ENCODE data around the gene GNB1. TPM values are rescaled to one million over a fixed set of nuclear protein-coding genes. Genes with fewer than 3 reads are reported as not detected.
"Not testable (repeated sequence)": the region's sequence is repeated elsewhere in the genome, so short reads cannot be mapped to it uniquely, and the experiment has no call there.

Gene GNB1
- total RNA-seq, 1 experiment from 2014 or later: 339 TPM

DNA sequence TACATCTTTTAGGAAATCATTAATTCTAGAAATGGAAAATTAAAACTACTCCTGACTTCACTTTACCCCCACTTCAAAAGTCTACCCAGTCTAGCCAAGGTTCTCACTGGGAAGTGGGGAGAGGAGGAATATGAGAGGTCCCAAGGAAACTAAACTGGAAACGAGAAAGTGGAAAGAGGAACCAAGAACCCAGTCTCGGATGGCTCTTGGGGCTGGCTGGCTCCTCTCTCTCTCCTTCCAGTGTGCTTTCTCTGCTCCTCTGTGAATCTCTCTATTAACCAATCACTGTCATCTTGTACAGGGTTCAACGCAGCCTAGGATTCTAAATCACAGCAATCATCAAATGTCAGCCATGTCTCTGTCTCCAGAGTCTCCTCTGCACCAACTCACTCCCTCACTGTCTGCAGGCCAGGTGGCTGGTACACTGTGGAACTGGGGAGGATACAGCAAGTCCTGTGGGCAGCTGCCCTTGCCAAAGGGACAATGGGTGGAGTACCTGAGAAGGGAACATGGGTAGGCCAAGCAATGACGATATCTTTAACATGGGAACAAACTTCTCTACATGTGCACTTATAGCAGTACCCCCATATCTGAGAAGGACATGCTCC is 33.7 kb downstream of the GNB1 start (continued):
- TF ChIP-seq ZNF512 (CRISPR knock-in tag; IDR thresholded peaks at IDR 0.05; ENCODE audit: borderline replicate concordance) (no peak), HMGXB4 (CRISPR knock-in tag; IDR thresholded peaks at IDR 0.05) (no peak), PRRX2 (CRISPR knock-in tag; IDR thresholded peaks at IDR 0.05) (no peak), IRF1 (CRISPR knock-in tag; IDR thresholded peaks at IDR 0.05) (no peak), TEAD1 (CRISPR knock-in tag; IDR thresholded peaks at IDR 0.05) (no peak)
- TF ChIP-seq, protein P1, sequence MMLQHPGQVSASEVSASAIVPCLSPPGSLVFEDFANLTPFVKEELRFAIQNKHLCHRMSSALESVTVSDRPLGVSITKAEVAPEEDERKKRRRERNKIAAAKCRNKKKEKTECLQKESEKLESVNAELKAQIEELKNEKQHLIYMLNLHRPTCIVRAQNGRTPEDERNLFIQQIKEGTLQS (CRISPR knock-in tag; conservative IDR thresholded peaks at IDR 0.05): no peak
- TF ChIP-seq, protein P2, sequence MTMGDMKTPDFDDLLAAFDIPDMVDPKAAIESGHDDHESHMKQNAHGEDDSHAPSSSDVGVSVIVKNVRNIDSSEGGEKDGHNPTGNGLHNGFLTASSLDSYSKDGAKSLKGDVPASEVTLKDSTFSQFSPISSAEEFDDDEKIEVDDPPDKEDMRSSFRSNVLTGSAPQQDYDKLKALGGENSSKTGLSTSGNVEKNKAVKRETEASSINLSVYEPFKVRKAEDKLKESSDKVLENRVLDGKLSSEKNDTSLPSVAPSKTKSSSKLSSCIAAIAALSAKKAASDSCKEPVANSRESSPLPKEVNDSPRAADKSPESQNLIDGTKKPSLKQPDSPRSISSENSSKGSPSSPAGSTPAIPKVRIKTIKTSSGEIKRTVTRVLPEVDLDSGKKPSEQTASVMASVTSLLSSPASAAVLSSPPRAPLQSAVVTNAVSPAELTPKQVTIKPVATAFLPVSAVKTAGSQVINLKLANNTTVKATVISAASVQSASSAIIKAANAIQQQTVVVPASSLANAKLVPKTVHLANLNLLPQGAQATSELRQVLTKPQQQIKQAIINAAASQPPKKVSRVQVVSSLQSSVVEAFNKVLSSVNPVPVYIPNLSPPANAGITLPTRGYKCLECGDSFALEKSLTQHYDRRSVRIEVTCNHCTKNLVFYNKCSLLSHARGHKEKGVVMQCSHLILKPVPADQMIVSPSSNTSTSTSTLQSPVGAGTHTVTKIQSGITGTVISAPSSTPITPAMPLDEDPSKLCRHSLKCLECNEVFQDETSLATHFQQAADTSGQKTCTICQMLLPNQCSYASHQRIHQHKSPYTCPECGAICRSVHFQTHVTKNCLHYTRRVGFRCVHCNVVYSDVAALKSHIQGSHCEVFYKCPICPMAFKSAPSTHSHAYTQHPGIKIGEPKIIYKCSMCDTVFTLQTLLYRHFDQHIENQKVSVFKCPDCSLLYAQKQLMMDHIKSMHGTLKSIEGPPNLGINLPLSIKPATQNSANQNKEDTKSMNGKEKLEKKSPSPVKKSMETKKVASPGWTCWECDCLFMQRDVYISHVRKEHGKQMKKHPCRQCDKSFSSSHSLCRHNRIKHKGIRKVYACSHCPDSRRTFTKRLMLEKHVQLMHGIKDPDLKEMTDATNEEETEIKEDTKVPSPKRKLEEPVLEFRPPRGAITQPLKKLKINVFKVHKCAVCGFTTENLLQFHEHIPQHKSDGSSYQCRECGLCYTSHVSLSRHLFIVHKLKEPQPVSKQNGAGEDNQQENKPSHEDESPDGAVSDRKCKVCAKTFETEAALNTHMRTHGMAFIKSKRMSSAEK (CRISPR knock-in tag; IDR thresholded peaks at IDR 0.05; ENCODE audit: borderline replicate concordance): no peak

- POLR2A ChIA-PET; H3K4me3 Mint-ChIP-seq; H3K27me3 Mint-ChIP-seq (ENCODE audit: low read depth); DNase-seq (ENCODE audit: low spot score); H3K36me3 Mint-ChIP-seq; ATAC-seq; H3K9me3 Mint-ChIP-seq: not testable (repeated sequence)
- CTCF ChIA-PET: interaction anchor here (1.0 kb wide), 1 partner anchor 53 kb away, joined by 3 read pairs; no protein-coding TSS in a partner anchor
- peaks cover 39% of the 10 kb centered on the region for H3K4me1 Mint-ChIP-seq
- peak overlapping the region; percentile 27; the same call in 1 of the 2 replicates for H3K27ac Mint-ChIP-seq
- peak; percentile 15; the same call in 1 of the 2 replicates for TF ChIP-seq ZNF121 (CRISPR knock-in tag; IDR thresholded peaks at IDR 0.05)
Observed at GRCh38 chr1:1856161-1856560, 34.7 kb downstream of the GNB1 start.

GRCh38 chr1:1853593-1854257 is 37.2 kb downstream of the GNB1 start:
- H3K4me1 Mint-ChIP-seq: peaks cover 38% of the 10 kb centered on the region
- DNase-seq (ENCODE audit: low spot score) (no peak), ATAC-seq (no peak)
- CTCF ChIA-PET: interaction anchor here (1.2 kb wide), 1 partner anchor 52 kb away, joined by 4 read pairs; no protein-coding TSS in a partner anchor
- H3K4me3 Mint-ChIP-seq: no peak overlapping the region
- peaks cover 6% of the 10 kb centered on the region; the same call in 1 of the 2 replicates for H3K36me3 Mint-ChIP-seq
- no peaks in the 10 kb centered on the region for H3K27me3 Mint-ChIP-seq (ENCODE audit: low read depth)
- H3K27ac Mint-ChIP-seq: peak overlapping the region; percentile 75
- no peaks in the 10 kb centered on the region for H3K9me3 Mint-ChIP-seq
- POLR2A ChIA-PET: interaction anchor here (1.3 kb wide), 1 partner anchor 55 kb away, joined by 3 read pairs; no protein-coding TSS in a partner anchor
- TF ChIP-seq GABPB1 (CRISPR knock-in tag; IDR thresholded peaks at IDR 0.05) (no peak), HMGA2 (CRISPR knock-in tag; IDR thresholded peaks at IDR 0.05) (no peak), NFE2L1 (CRISPR knock-in tag; IDR thresholded peaks at IDR 0.05) (no peak), GRHL2 (CRISPR knock-in tag; IDR thresholded peaks at IDR 0.05; ENCODE audit: insufficient replicate concordance, severe bottlenecking) (no peak), NR1H2 (CRISPR knock-in tag; IDR thresholded peaks at IDR 0.05) (no peak), ZNF317 (CRISPR knock-in tag; IDR thresholded peaks at IDR 0.05; ENCODE audit: borderline replicate concordance, low read depth) (no peak), ZNF512 (CRISPR knock-in tag; IDR thresholded peaks at IDR 0.05; ENCODE audit: borderline replicate concordance) (no peak), MXD4 (CRISPR knock-in tag; IDR thresholded peaks at IDR 0.05; ENCODE audit: borderline replicate concordance) (no peak)
- TF ChIP-seq, protein P3, sequence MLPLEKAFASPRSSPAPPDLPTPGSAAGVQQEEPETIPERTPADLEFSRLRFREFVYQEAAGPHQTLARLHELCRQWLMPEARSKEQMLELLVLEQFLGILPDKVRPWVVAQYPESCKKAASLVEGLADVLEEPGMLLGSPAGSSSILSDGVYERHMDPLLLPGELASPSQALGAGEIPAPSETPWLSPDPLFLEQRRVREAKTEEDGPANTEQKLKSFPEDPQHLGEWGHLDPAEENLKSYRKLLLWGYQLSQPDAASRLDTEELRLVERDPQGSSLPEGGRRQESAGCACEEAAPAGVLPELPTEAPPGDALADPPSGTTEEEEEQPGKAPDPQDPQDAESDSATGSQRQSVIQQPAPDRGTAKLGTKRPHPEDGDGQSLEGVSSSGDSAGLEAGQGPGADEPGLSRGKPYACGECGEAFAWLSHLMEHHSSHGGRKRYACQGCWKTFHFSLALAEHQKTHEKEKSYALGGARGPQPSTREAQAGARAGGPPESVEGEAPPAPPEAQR (CRISPR knock-in tag; IDR thresholded peaks at IDR 0.05): no peak
- TF ChIP-seq, protein P4, sequence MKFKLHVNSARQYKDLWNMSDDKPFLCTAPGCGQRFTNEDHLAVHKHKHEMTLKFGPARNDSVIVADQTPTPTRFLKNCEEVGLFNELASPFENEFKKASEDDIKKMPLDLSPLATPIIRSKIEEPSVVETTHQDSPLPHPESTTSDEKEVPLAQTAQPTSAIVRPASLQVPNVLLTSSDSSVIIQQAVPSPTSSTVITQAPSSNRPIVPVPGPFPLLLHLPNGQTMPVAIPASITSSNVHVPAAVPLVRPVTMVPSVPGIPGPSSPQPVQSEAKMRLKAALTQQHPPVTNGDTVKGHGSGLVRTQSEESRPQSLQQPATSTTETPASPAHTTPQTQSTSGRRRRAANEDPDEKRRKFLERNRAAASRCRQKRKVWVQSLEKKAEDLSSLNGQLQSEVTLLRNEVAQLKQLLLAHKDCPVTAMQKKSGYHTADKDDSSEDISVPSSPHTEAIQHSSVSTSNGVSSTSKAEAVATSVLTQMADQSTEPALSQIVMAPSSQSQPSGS (CRISPR knock-in tag; IDR thresholded peaks at IDR 0.05; ENCODE audit: borderline replicate concordance, low read depth): no peak

All from WTC11 (cell line).